MM.1S (cell line): ENCODE data around the gene DACH1.

ENCODE experiments used
- DNase-seq: peaks from one replicate; pipeline ENCODE4 v3.0.0-alpha.2; 2015
- H2AFZ ChIP-seq: fragments of 300-600 bp; sonication (generic); 2 replicates; pipeline ENCODE4 v1.6.0; 2016; ENCODE audit warnings: antibody characterized with exemption, low read length
- H3F3A ChIP-seq: fragments of 300-600 bp; sonication (generic); 2 replicates; pipeline ENCODE4 v1.6.1; 2016; ENCODE audit warnings: mild to moderate bottlenecking, antibody characterized with exemption, low read length, moderate library complexity, mixed read lengths; ENCODE audit not compliant: insufficient read depth
- H3K27ac ChIP-seq: fragments of 300-600 bp; sonication (generic); 2 replicates; pipeline ENCODE4 v1.5.1; 2016; ENCODE audit warnings: mild to moderate bottlenecking, low read length
- H3K27me3 ChIP-seq: fragments of 300-600 bp; sonication (generic); replicated peaks from 2 replicates; pipeline ENCODE4 v1.6.0; 2016; ENCODE audit warnings: low read length; ENCODE audit not compliant: insufficient read depth
- H3K36me3 ChIP-seq: fragments of 300-600 bp; sonication (generic); replicated peaks from 2 replicates; pipeline ENCODE4 v1.6.1; 2016; ENCODE audit warnings: mild to moderate bottlenecking, low read length, mixed read lengths; ENCODE audit not compliant: insufficient read depth
- H3K4me1 ChIP-seq: fragments of 300-600 bp; sonication (generic); 2 replicates; pipeline ENCODE4 v1.6.1; 2016; ENCODE audit warnings: low read length, mixed read lengths
- H3K4me2 ChIP-seq: fragments of 300-600 bp; sonication (generic); 2 replicates; pipeline ENCODE4 v1.6.0; 2016; ENCODE audit warnings: low read depth, low read length
- H3K4me3 ChIP-seq: fragments of 300-600 bp; sonication (generic); 2 replicates; pipeline ENCODE4 v1.5.1; 2016; ENCODE audit warnings: low read length, mixed read lengths
- H3K79me2 ChIP-seq: fragments of 300-600 bp; sonication (generic); 2 replicates; pipeline ENCODE4 v1.6.1; 2016; ENCODE audit warnings: mixed run types, low read length, mixed read lengths
- H3K9ac ChIP-seq: fragments of 300-600 bp; sonication (generic); 2 replicates; pipeline ENCODE4 v1.6.1; 2016; ENCODE audit warnings: low read length, mixed read lengths
- H3K9me2 ChIP-seq: fragments of 300-600 bp; sonication (generic); replicated peaks from 2 replicates; pipeline ENCODE4 v1.6.1; 2016; ENCODE audit warnings: mild to moderate bottlenecking, low read length, mixed read lengths; ENCODE audit not compliant: insufficient read depth
- H3K9me3 ChIP-seq: fragments of 300-600 bp; sonication (generic); replicated peaks from 2 replicates; pipeline ENCODE4 v1.6.1; 2016; ENCODE audit warnings: mild to moderate bottlenecking, low read length, mixed read lengths; ENCODE audit not compliant: insufficient read depth
- H4K20me1 ChIP-seq: fragments of 300-600 bp; sonication (generic); 2 replicates; pipeline ENCODE4 v1.6.1; 2016; ENCODE audit warnings: mild to moderate bottlenecking, low read length, moderate library complexity, mixed read lengths; ENCODE audit not compliant: insufficient read depth
- CTCF ChIP-seq: fragments of 300-600 bp; sonication (generic); IDR thresholded peaks from 2 replicates; pipeline ENCODE4 v1.5.1; 2016; ENCODE audit warnings: antibody characterized with exemption, low read length, mixed read lengths
- EZH2 ChIP-seq: fragments of 300-600 bp; sonication (generic); optimal IDR thresholded peaks from 2 replicates; pipeline ENCODE3; 2017; ENCODE audit warnings: low read depth, mild to moderate bottlenecking, antibody characterized with exemption, low read length, mixed read lengths
- EZH2phosphoT487 ChIP-seq: fragments of 300-600 bp; sonication (generic); IDR thresholded peaks from 2 replicates; pipeline ENCODE4 v1.6.1; 2018; ENCODE audit warnings: antibody characterized with exemption, low read length

DACH1 gene

GRCh38 chr13:71399631-71400215 is 467.3 kb downstream of the DACH1 start:
- Histone ChIP-seq H3K79me2 (no peaks in the 10 kb centered on the region), H3K27me3 (no peaks in the 10 kb centered on the region), H3K4me2 (no peak overlapping the region), H4K20me1 (no peaks in the 10 kb centered on the region), H3K9ac (no peak overlapping the region), H3F3A (no peaks in the 10 kb centered on the region), H3K9me3 (no peaks in the 10 kb centered on the region), H3K4me3 (no peak overlapping the region), H3K27ac (no peak overlapping the region), H3K36me3 (no peaks in the 10 kb centered on the region), H2AFZ (no peak overlapping the region), H3K9me2 (no peaks in the 10 kb centered on the region), H3K4me1 (no peaks in the 10 kb centered on the region)
- TF ChIP-seq EZH2phosphoT487, result no peak
- TF ChIP-seq CTCF, result no peak
- no peak for TF ChIP-seq EZH2
- DNase-seq, result no peak

- Histone ChIP-seq H3K9me3 (no peaks in the 10 kb centered on the region), H3K27ac (no peak overlapping the region), H3K36me3 (no peaks in the 10 kb centered on the region), H3K4me1 (no peaks in the 10 kb centered on the region), H4K20me1 (no peaks in the 10 kb centered on the region), H3F3A (no peaks in the 10 kb centered on the region), H3K9ac (no peak overlapping the region), H2AFZ (no peak overlapping the region), H3K79me2 (no peaks in the 10 kb centered on the region), H3K9me2 (no peaks in the 10 kb centered on the region), H3K4me3 (no peak overlapping the region), H3K27me3 (no peaks in the 10 kb centered on the region), H3K4me2 (no peak overlapping the region)
- no peak for TF ChIP-seq EZH2
- no peak for TF ChIP-seq CTCF
- TF ChIP-seq EZH2phosphoT487, result no peak
- no peak for DNase-seq
These were observed 470.9 kb downstream of the DACH1 start for GRCh38 chr13:71396149-71396548.

- no peaks in the 10 kb centered on the region for H3K27me3 ChIP-seq
- H3K4me2 ChIP-seq, result no peak overlapping the region
- H3K4me3 ChIP-seq, result no peak overlapping the region
- no peaks in the 10 kb centered on the region for H3K9me2 ChIP-seq
- no peak for DNase-seq
- H3K9me3 ChIP-seq, result no peaks in the 10 kb centered on the region
- TF ChIP-seq CTCF, result no peak
- no peak for TF ChIP-seq EZH2phosphoT487
- no peak for TF ChIP-seq EZH2
- no peak overlapping the region for H3K9ac ChIP-seq
- no peaks in the 10 kb centered on the region for H3K79me2 ChIP-seq
- no peaks in the 10 kb centered on the region for H4K20me1 ChIP-seq
- no peak overlapping the region for H2AFZ ChIP-seq
- H3K4me1 ChIP-seq, result no peaks in the 10 kb centered on the region
- H3K27ac ChIP-seq, result no peak overlapping the region
- H3K36me3 ChIP-seq, result no peaks in the 10 kb centered on the region
- H3F3A ChIP-seq, result no peaks in the 10 kb centered on the region
These were observed 472.0 kb downstream of the DACH1 start for GRCh38 chr13:71395053-71395452.
